ENCODE data around the gene EVC2. TPM values are rescaled to one million over a fixed set of nuclear protein-coding genes. Genes with fewer than 3 reads are reported as not detected.

EVC2 gene
- total RNA-seq (6.3 TPM), polyA plus RNA-seq (ENCODE audit: insufficient read depth in 1 of 8, insufficient read length in 8 of 8, low replicate concordance in 1 of 8) (1 to 10 TPM; 4.4 to 7.2 (median 5.0) TPM)
- long read RNA-seq, donor 1 = 0 reads
- long read RNA-seq, donor 2 = 0 reads
- long read RNA-seq, donor 3 = 0 reads
- long read RNA-seq, donor 4 = 0 reads
- long read RNA-seq, donor 5 = 0 reads
- long read RNA-seq, donor 6 = 0 reads
- long read RNA-seq, donor 7 = 0 reads
- long read RNA-seq, donor 8 = 0 reads
- long read RNA-seq, donor 9 = 0 reads
- long read RNA-seq, donor 10, full-length matches to known transcripts = 1 of 1 reads
- long read RNA-seq, donor 10, partial matches to known transcripts = 0 of 1 reads
- long read RNA-seq, donor 10, other reads (novel, unspliced or antisense) = 0 of 1 reads
- long read RNA-seq, donor 11 = 0 reads

- H3K9me3 ChIP-seq (replicated peaks; ENCODE audit: control insufficient read depth, low read depth, low read length) = no peaks in the 10 kb centered on the region
- H3K4me3 ChIP-seq (ENCODE audit: low read length) = peak within 1 kb of the TSS; percentile 71
- H3K27ac ChIP-seq (ENCODE audit: low read length) = peak within 1 kb of the TSS; percentile 88
- peaks cover 7% of the 10 kb centered on the region for H3K36me3 ChIP-seq (ENCODE audit: control insufficient read depth, insufficient read depth, low read length)
- H3K4me1 ChIP-seq (ENCODE audit: control insufficient read depth, insufficient read depth, low read length) = peaks cover 47% of the 10 kb centered on the region
- WGBS (ENCODE audit: insufficient coverage) = 2% methylated on average over 55 of the region's 57 CpGs
- DNase-seq = peak; percentile 89
- peaks cover 13% of the 10 kb centered on the region for H3K27me3 ChIP-seq (ENCODE audit: control insufficient read depth, insufficient read depth, low read length)
These were observed at the start of gene EVC2 for GRCh38 chr4:5708449-5709206. TSS of gene EVC2 (minus strand) at chr4:5708559. CDS start at chr4:5708513, 46 bp downstream.

GRCh38 chr4:5757954-5758353 is 49.6 kb upstream of the EVC2 start:
- no peak for DNase-seq
- H3K36me3 ChIP-seq (ENCODE audit: control insufficient read depth, insufficient read depth, low read length) = peaks cover 65% of the 10 kb centered on the region
- no peaks in the 10 kb centered on the region for H3K27me3 ChIP-seq (ENCODE audit: control insufficient read depth, insufficient read depth, low read length)
- H3K27ac ChIP-seq (ENCODE audit: low read length) = no peak overlapping the region
- no peaks in the 10 kb centered on the region for H3K9me3 ChIP-seq (replicated peaks; ENCODE audit: control insufficient read depth, low read depth, low read length)
- no peak overlapping the region for H3K4me3 ChIP-seq (ENCODE audit: low read length)
- WGBS (ENCODE audit: insufficient coverage) = 95% methylated on average over 10 of the region's 10 CpGs
- peaks cover 6% of the 10 kb centered on the region for H3K4me1 ChIP-seq (ENCODE audit: control insufficient read depth, insufficient read depth, low read length)

- no peak overlapping the region for H3K27ac ChIP-seq (ENCODE audit: low read length)
- 100% methylated on average over 1 of the region's 4 CpGs for WGBS (ENCODE audit: insufficient coverage)
- no peaks in the 10 kb centered on the region for H3K9me3 ChIP-seq (replicated peaks; ENCODE audit: control insufficient read depth, low read depth, low read length)
These were observed 49.2 kb upstream of the EVC2 start for GRCh38 chr4:5757536-5757935.

GRCh38 chr4:5757091-5757490 is 48.7 kb upstream of the EVC2 start:
- peaks cover 69% of the 10 kb centered on the region for H3K36me3 ChIP-seq (ENCODE audit: control insufficient read depth, insufficient read depth, low read length)
- H3K27ac ChIP-seq (ENCODE audit: low read length) = no peak overlapping the region
- no peaks in the 10 kb centered on the region for H3K9me3 ChIP-seq (replicated peaks; ENCODE audit: control insufficient read depth, low read depth, low read length)
- WGBS (ENCODE audit: insufficient coverage) = 90% methylated on average over 7 of the region's 7 CpGs
- DNase-seq = no peak
- peaks cover 15% of the 10 kb centered on the region for H3K4me1 ChIP-seq (ENCODE audit: control insufficient read depth, insufficient read depth, low read length)
- no peaks in the 10 kb centered on the region for H3K27me3 ChIP-seq (ENCODE audit: control insufficient read depth, insufficient read depth, low read length)
- no peak overlapping the region for H3K4me3 ChIP-seq (ENCODE audit: low read length)

More at GRCh38 chr4:5757536-5757935, 49.2 kb upstream of the EVC2 start:
- Histone ChIP-seq H3K4me3 (ENCODE audit: low read length) (no peak overlapping the region), H3K4me1 (ENCODE audit: control insufficient read depth, insufficient read depth, low read length) (peaks cover 10% of the 10 kb centered on the region), H3K27me3 (ENCODE audit: control insufficient read depth, insufficient read depth, low read length) (no peaks in the 10 kb centered on the region), H3K36me3 (ENCODE audit: control insufficient read depth, insufficient read depth, low read length) (peaks cover 69% of the 10 kb centered on the region)
- DNase-seq = no peak

GRCh38 chr4:5756271-5756670 is 47.9 kb upstream of the EVC2 start:
- 93% methylated on average over 7 of the region's 9 CpGs for WGBS (ENCODE audit: insufficient coverage)
- H3K27ac ChIP-seq (ENCODE audit: low read length) = no peak overlapping the region
- H3K36me3 ChIP-seq (ENCODE audit: control insufficient read depth, insufficient read depth, low read length) = peaks cover 68% of the 10 kb centered on the region
- no peak for DNase-seq
- no peak overlapping the region for H3K4me3 ChIP-seq (ENCODE audit: low read length)
- H3K27me3 ChIP-seq (ENCODE audit: control insufficient read depth, insufficient read depth, low read length) = no peaks in the 10 kb centered on the region
- H3K9me3 ChIP-seq (replicated peaks; ENCODE audit: control insufficient read depth, low read depth, low read length) = no peaks in the 10 kb centered on the region
- H3K4me1 ChIP-seq (ENCODE audit: control insufficient read depth, insufficient read depth, low read length) = peaks cover 23% of the 10 kb centered on the region

GRCh38 chr4:5755679-5756078 is 47.3 kb upstream of the EVC2 start:
- 91% methylated on average over 5 of the region's 7 CpGs for WGBS (ENCODE audit: insufficient coverage)
- Histone ChIP-seq H3K27me3 (ENCODE audit: control insufficient read depth, insufficient read depth, low read length) (no peaks in the 10 kb centered on the region), H3K4me1 (ENCODE audit: control insufficient read depth, insufficient read depth, low read length) (peaks cover 29% of the 10 kb centered on the region), H3K4me3 (ENCODE audit: low read length) (no peak overlapping the region), H3K9me3 (replicated peaks; ENCODE audit: control insufficient read depth, low read depth, low read length) (no peaks in the 10 kb centered on the region), H3K36me3 (ENCODE audit: control insufficient read depth, insufficient read depth, low read length) (peaks cover 70% of the 10 kb centered on the region), H3K27ac (ENCODE audit: low read length) (no peak overlapping the region)
- DNase-seq = no peak

- peaks cover 34% of the 10 kb centered on the region for H3K4me1 ChIP-seq (ENCODE audit: control insufficient read depth, insufficient read depth, low read length)
- H3K9me3 ChIP-seq (replicated peaks; ENCODE audit: control insufficient read depth, low read depth, low read length) = no peaks in the 10 kb centered on the region
- no peaks in the 10 kb centered on the region for H3K27me3 ChIP-seq (ENCODE audit: control insufficient read depth, insufficient read depth, low read length)
- H3K27ac ChIP-seq (ENCODE audit: low read length) = no peak overlapping the region
- DNase-seq = no peak
- peaks cover 74% of the 10 kb centered on the region for H3K36me3 ChIP-seq (ENCODE audit: control insufficient read depth, insufficient read depth, low read length)
- WGBS (ENCODE audit: insufficient coverage) = 91% methylated on average over 10 of the region's 16 CpGs
- no peak overlapping the region for H3K4me3 ChIP-seq (ENCODE audit: low read length)
These were observed 46.8 kb upstream of the EVC2 start for GRCh38 chr4:5755161-5755560.

- H3K9me3 ChIP-seq (replicated peaks; ENCODE audit: control insufficient read depth, low read depth, low read length) = no peaks in the 10 kb centered on the region
- WGBS (ENCODE audit: insufficient coverage) = 88% methylated on average over 8 of the region's 8 CpGs
- H3K36me3 ChIP-seq (ENCODE audit: control insufficient read depth, insufficient read depth, low read length) = peaks cover 80% of the 10 kb centered on the region
- H3K27me3 ChIP-seq (ENCODE audit: control insufficient read depth, insufficient read depth, low read length) = no peaks in the 10 kb centered on the region
- H3K4me1 ChIP-seq (ENCODE audit: control insufficient read depth, insufficient read depth, low read length) = peaks cover 40% of the 10 kb centered on the region
- H3K27ac ChIP-seq (ENCODE audit: low read length) = no peak overlapping the region
- no peak overlapping the region for H3K4me3 ChIP-seq (ENCODE audit: low read length)
- no peak for DNase-seq
These were observed 46.1 kb upstream of the EVC2 start for GRCh38 chr4:5754529-5754881.

GRCh38 chr4:5753766-5754528 is 45.6 kb upstream of the EVC2 start:
- no peak overlapping the region for H3K4me3 ChIP-seq (ENCODE audit: low read length)
- no peaks in the 10 kb centered on the region for H3K9me3 ChIP-seq (replicated peaks; ENCODE audit: control insufficient read depth, low read depth, low read length)
- H3K27me3 ChIP-seq (ENCODE audit: control insufficient read depth, insufficient read depth, low read length) = no peaks in the 10 kb centered on the region
- peaks cover 79% of the 10 kb centered on the region for H3K36me3 ChIP-seq (ENCODE audit: control insufficient read depth, insufficient read depth, low read length)
- WGBS (ENCODE audit: insufficient coverage) = 86% methylated on average over 9 of the region's 19 CpGs
- no peak overlapping the region for H3K27ac ChIP-seq (ENCODE audit: low read length)
- DNase-seq = no peak
- peaks cover 43% of the 10 kb centered on the region for H3K4me1 ChIP-seq (ENCODE audit: control insufficient read depth, insufficient read depth, low read length)

GRCh38 chr4:5753366-5753765 is 45.0 kb upstream of the EVC2 start:
- H3K4me1 ChIP-seq (ENCODE audit: control insufficient read depth, insufficient read depth, low read length) = peaks cover 47% of the 10 kb centered on the region
- no peak overlapping the region for H3K4me3 ChIP-seq (ENCODE audit: low read length)
- no peaks in the 10 kb centered on the region for H3K27me3 ChIP-seq (ENCODE audit: control insufficient read depth, insufficient read depth, low read length)
- H3K36me3 ChIP-seq (ENCODE audit: control insufficient read depth, insufficient read depth, low read length) = peaks cover 79% of the 10 kb centered on the region
- no peak for DNase-seq
- H3K27ac ChIP-seq (ENCODE audit: low read length) = no peak overlapping the region
- 72% methylated on average over 6 of the region's 7 CpGs for WGBS (ENCODE audit: insufficient coverage)
- H3K9me3 ChIP-seq (replicated peaks; ENCODE audit: control insufficient read depth, low read depth, low read length) = no peaks in the 10 kb centered on the region
